NCI-H748 treated with DMSO at 0.1 percent for 48 hours (cell line): Measurements from ENCODE around the gene GSE1.
A peak's percentile ranks its signal among the peaks of the same experiment; 100 is the strongest.
"Not testable (repeated sequence)": the region's sequence is repeated elsewhere in the genome, so short reads cannot be mapped to it uniquely, and the experiment has no call there.

Source experiments
- DNase-seq: peaks from one replicate; lab custom pipeline; 2025; lab: John Stamatoyannopoulos, UW

GSE1 gene

DNA sequence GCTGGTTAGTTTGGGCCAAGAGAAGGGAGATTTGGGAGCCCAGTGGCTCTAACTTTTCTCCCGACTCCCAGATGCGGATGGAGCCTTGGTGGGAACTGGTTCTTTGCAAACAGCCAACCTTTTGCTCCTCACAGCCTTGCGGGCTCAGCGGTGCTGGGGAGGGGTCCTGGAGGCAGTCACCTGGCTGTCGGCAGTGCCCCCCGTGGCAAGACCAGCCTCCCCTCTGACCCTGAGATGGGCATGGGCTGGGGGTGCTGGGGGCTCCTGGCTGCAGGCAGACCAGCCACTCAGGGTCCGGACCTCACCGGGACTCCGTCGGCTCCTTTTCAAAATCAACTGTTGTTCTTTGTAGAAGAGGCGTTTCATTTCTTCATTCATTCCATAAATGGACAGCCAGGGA lies 21.7 kb upstream of the GSE1 start:
- DNase-seq, result no peak

DNA sequence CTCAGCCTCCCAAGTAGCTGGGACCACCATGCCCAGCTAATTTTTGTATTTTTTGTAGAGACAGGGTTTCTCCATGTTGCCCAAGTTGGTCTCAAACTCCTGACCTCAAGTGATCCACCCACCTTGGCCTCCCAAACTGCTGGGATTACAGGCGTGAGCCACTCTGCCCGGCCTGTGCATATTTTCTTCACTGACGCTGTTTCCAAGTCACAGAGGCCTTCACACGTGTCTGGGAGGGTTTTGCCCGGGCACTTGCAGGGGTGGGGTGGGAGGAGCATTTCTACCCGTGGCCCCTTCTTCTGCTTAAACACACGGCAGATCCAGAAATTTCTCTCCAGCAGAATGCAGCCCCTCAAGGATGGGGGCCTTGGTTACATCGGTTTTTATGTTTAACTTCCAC lies 20.8 kb upstream of the GSE1 start:
- not testable (repeated sequence) for DNase-seq

DNA sequence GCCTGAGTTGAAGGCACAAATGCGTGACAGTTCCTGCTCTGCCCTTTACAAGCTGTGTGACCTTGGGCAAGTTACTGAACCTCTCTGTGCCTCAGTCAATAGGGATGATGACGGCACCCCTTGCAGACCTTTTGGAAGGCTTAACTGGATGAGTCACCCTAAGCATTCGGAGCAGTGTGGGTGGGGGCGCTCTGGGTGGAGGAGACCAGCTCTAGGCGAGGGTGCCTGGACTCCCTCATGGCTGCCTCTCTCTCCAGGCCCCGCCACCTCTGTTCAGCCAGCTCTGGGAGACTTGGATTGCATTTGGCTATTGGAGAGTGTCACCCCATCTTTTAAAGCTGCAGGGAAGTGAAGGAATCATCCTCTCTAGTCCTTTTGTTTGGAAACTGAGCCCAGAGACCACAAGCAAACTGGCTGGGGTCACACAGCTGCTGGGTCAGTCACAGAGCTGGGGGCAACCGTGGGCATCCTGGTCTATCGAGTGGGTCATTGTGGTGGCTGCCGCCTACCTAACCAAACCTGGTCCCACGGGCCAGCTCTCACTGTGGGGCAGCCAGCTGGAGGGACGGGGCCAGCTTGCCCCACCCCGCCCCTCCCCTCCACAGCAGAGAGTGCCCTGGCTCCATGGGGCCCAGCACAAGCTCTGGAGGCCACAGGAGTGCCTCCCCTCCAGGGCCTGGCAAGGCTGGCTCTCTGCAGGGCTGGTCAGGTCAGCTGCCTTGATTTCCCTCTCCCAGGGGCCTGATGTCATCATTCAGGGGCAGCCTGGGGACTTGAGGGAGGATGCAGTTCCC lies 20.2 kb upstream of the GSE1 start:
- DNase-seq, result no peak

DNA sequence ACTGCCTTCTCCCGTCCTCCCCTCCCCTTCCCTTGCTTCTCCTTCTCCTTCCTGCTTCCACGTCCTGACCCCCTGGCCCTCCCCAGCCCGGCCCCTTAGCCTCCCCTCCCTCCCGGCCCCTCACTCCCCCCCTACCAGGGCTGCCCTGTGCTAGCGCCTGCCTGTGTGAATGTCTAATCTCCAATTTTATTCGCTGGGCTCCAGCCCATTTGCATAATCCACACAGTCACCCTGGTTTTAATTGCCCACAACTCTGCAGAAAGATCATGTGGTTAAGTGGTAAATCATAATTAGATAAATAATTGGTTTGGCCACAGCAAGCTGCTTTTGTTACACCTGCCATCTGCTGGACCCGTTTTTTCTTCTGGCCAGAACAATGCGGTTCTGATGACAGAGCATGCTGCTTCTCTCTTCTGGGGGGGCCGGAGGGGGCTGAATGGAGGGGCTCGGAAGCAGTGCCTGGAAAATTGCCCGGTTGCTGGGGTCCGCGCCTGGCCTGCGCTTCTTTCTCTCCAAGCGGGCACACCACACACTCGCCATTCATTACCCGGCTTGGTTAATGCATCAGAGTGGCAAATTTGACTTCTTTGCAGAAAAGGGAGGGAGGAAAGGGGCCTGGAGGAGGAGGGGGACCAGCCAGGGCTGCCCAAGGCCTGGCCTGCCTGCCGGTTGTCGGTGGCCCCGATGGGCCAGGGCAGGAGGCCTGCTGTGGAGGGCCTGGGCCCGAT lies 19.5 kb upstream of the GSE1 start:
- peak; percentile 84 for DNase-seq

DNA sequence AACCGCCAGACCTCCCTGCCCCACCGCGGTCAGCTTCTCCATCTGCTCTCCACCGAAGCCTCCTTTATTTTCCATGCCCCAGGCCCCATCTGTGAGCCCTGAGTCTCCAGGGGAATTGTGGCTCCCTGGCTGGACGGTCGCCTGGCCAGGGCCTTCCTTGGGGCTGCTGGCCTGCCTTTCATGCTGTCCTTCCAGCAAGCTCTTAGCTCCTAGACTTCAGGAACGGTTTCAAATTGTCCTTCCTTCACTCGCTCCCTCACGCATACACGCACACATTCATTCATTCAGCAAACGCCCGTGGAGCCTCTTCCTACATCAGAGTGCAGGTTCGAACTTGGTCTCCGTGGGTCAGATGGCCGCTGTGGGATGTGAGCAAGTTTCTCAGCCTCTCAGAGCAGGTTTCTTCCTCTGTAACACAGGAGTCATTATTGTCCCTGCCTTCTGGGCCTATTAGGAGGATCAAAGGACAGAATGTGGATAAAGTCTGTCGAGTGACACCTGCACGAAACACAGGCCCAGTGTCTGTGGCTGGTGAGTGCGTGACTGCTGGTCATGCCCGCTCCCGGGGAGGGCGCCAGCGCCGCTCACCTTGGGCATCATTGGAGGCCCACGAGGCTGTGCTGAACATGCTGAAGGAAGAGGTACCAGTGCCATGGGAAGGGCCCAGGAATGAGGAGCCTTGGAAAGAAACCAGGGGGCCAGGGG lies 18.7 kb upstream of the GSE1 start:
- no peak for DNase-seq

DNA sequence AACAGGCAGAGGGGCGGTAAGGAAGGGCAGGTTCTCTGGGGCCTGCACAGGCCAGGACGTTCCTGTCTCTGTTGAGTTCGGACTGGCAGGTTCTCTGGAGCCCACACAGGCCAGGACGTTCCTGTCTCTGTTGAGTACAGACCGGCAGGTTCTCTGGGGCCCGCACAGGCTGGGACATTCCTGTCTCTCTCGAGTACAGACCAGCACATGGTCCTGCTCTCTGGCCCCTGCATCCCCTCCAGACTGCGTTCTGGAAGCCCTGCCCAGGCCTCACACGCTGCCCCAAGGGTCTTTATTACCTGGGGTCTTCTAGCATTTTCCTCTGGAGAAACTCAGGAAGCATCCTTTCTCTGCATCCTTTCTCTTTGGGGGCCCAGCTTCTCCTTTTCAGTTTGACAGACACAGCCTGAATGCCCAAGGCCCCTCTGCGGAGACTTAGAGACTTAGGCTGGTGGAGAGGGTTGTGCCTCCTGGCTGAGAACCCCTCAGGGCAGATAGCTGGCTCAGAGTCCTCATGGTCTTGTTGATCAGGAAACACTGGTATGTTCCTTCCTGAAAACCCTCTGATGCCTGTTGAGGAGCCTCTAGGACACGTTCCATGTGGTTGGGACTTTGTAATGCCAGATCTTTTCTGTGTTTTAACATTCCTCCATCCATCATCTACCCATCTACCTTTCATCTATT lies 18.0 kb upstream of the GSE1 start:
- DNase-seq, result no peak

DNA sequence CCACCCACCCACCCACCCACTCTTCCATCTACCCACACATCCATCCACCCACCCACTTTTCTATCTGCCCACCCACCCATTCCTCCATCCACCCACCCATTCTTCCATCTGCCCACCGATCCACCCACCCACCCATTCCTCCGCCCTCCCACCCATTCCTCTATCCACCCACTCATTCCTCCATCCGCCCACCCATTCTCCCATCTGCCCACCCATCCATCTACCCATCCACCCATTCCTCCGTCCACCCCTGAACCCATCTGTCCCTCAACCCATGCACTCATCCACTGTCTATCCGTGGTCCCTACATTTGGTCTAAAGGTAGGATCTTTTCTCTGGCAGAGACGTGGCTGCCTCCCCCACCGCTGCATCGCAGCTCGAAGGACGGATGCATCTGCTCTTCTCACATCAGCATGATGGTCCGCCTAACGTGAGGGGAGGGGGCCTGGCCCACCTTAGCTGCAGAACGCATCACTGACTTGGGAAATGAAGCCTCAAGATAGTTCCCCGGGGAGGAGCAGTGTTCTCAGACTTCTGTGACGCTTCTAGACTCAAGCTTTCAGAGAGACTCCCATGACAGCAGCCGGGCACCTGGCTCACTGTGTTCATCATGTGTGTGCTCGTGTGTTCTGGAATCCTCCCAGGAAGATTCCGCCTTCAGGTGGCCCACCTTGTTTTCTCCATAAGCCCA lies 17.2 kb upstream of the GSE1 start:
- no peak for DNase-seq

DNA sequence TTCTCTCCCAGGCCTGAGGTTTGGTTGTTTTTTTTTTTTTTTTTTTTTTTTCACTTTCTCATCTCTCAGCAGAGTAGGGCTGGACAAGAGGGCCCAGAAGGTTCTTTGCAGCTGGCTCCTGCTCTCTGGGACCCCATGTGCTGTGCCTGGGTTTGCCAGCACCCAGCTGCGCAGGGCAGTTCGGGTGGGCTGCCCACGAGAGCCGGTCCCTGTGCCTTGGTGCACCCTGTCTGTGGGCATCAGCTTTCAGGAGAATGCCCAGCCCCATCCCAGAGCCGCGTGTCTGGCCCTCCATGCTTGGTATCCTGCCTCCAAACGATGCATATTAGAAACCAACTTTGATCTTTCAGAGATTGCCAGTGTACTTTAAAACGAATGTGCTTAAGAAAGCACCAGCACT lies 15.0 kb upstream of the GSE1 start:
- DNase-seq, result no peak

DNA sequence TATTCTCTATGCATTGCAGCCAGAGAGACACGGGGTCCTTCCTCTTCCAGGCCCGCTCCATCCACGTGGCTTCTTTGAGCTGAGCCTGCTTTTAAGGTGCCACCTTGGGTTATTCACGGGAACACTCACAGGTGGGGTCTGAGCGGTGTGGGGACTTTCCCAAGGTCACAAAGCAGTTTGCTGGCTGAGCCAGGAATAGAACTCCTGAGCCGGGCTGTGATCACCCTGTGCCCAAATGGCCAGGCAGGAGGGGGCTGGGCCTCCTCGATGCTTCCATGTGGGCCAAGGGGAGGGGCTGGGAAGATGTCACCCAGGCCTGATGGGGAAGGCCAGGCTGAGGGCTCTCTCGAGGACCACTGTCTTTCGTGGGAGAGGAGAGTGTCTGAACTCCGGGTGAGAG lies 13.0 kb upstream of the GSE1 start:
- DNase-seq, result no peak

DNA sequence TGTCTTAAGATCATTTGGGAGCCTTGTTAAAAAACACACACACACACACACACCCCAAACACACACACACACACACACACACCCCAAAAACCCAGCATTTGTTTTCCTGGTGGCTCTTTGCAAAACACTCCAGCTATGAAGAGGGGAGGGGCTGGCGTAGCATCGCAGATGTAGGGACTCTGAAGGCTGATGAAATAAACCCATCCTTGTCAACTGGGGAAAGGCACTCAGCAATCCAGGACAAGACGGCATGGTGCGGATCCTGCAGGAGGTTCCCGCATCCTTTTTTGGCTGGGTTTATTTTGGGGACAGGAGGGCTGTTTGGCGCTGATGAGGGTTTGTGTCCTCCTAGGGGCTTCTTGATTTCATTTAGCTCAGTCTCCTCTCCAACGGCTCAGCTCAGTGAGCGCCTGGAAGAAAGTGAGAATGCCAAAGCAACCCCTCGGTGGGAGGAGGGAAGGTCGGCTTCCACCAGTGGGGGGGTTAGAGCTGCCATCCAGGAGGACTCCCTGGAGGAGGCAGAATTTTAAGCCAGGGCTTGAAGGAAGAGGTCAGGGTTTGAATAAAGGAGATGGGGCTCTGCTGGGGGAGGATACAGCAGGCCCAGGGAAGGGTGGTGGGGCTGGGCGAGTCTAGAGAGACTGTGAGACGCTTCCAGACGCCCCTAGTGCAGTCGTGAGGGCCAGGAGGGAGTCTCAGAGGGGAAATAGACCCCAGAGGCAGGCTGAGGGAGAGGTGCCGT lies 12.4 kb upstream of the GSE1 start:
- DNase-seq, result no peak

DNA sequence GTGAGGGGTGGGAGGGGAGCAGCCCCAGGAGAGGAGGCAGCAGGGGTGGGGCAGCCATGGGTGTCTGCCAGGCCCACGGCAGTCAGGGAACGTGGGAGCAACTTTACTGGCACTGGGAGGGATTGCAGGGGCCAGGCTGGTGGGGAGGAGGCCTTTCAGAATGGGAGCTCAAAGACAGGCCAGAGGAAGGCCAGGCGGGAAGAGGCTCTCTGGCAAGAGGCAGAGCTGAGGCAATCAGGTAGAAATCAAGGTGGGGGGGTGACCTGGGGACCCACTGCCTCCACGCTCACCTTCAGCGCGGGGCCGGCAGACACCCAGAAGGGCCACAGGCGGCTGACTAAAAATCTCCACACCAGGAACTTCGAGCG lies 11.9 kb upstream of the GSE1 start:
- DNase-seq, result no peak

DNA sequence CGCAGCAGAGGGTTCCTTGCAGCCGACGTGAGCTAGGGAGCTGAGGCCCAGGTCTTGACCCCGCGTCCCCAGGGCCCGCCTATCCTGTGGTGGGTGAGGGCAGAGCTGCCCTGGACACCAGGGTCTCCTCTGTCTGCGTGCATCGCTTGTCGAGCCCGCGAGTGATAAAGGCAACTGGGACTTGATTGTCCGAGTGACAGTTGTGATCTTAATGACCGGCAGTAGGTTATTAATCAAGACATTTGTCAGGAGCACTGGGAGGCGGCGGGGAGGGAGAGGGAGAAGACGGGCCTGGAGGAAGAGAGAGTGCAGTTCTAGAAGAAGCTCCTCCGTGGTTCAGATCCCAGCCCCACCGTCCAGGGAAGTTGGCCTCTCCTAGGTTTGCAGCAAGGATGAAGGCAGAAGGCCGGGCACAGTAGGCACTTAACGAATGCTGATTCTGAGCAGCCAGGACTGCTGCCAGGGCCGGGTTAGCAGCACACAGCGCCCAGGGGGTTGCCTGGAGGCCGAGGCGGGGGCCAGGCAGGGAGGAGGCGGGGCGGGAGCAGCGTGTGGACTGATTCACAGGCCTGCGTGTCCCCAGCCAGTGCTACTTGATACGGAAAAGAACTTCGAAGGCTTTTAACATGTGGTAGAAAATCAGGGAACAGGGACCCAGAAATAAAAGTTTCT lies 11.3 kb upstream of the GSE1 start:
- no peak for DNase-seq

DNA sequence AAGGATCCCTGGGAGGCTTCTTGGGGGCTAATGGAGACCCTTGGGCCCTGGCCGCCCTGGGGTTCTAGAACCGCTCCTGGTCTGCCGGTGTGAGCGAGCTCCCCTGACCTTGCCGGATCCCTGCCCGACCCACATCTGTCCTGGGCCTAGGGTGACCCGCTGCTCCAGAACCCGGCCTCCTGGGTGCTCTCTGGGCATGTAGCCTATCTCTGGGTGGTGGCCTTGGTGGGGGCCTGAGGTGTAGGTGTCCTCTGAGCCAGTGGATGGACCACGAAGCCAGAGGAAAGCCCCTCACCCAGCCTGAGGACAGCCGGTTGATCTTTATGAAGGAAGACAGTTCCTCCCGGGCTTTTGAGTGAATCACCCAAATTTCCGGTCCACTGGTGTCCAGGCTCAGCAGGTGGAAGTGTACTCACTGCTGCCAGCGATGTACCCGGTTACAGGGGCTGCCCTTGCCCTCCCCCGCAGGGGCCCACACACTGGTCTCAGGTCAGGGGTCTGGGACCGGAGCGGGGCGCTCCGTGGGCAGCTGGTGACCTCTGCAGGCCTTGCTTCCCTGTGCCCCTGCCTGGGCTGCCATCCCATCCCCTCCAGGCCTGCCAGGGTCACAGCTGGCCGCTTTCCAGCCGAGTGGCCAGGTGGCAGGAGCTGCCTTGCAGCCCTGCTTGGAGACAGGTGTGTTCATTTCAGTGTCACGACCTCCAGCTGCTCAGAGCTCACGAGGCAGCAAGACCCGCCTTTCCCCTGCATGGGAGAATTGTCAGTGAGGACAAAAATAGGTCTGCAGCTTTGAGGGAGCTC lies 10.5 kb upstream of the GSE1 start:
- peak; percentile 2 for DNase-seq

DNA sequence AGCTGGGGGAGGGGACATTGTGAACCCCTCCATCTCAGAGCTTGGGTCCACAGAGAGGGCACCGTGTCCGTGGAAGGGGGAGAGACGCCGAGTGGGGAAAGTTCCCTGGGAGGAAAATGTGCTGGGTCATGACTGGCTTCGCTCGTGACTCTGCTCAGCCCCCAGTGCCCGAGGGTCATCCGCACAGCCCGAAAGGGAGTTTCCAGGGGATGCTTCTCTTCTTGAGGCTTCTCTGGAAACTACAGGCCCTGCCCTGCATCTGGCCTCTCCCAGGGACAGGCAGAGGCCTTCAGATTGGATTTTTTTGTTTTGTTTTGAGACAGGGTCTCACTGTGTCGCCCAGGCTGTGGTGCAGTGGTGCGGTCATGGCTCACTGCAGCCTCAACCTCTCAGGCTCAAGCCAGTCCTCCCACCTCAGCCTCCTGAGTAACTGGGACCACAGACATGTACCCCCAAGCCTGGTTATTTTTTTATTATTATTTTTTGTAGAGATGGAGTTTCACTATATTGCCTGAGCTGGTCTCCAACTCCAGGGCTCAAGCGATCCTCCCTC lies 9.8 kb upstream of the GSE1 start:
- DNase-seq, result no peak

DNA sequence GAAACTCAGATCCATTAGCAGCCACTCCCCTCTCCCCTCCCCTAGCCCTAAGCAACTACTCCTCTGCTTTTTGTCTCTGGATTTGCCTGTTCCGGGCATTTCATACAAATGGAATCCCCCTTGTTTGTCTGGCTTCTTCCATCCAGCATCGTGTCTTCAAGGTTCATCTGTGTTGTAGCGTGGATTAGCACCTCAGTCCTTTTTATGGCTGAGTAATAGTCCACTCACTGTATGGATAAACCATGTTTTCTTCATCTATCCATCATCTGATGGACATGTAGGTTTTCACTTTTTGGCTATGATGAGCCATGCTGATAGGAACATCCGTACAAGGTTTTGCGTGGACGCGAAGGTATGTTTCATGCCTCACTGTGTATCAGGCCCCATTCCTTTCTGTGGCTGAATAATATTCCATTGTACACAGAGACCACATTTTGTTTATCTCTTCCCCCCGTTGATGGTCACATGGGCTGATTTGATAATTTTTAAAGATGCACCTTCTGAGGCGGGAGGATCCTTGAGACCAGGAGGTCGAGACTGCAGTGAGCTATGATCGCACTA lies 8.9 kb upstream of the GSE1 start:
- DNase-seq, result no peak

DNA sequence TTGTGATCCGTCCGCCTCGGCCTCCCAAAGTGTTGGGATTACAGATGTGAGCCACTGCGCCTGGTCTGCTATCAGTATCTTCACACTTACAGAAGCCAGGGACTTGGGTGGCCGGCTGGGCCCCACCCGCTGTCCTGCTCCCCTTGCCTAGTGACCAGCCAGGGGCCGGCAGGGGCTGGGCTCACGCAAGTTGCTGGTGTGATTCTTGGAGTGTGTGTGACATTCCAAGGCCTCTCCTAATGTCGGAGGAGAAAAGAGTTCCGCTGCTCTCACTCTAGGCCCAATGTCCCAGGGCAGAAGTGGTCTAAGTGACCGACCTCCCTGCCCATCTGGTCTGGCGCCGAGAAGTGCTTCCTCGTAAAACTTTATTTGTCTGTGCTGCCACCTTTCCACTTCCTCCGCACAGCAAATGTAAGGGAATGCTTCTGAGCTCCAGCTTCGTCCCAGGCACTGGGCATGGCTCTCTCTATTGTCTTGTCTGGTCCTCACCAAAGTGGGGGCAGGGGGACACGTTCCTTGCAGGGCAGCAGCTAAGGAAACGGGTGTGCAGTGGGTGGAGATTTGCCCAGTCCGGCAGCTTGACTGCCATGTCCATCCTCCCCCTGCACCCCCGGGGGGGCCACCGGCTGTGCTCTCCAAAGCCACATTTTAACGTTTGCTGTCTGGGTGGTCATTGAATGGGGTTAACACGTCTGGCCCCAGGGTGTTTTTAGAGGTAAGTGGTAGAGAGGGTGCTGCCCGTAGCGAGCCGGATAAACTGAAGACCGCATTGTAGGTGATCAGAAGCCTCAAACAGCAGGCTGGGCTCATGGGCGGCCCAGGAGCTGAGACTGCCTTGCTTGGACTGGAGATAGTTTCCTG lies 7.8 kb upstream of the GSE1 start:
- no peak for DNase-seq

DNA sequence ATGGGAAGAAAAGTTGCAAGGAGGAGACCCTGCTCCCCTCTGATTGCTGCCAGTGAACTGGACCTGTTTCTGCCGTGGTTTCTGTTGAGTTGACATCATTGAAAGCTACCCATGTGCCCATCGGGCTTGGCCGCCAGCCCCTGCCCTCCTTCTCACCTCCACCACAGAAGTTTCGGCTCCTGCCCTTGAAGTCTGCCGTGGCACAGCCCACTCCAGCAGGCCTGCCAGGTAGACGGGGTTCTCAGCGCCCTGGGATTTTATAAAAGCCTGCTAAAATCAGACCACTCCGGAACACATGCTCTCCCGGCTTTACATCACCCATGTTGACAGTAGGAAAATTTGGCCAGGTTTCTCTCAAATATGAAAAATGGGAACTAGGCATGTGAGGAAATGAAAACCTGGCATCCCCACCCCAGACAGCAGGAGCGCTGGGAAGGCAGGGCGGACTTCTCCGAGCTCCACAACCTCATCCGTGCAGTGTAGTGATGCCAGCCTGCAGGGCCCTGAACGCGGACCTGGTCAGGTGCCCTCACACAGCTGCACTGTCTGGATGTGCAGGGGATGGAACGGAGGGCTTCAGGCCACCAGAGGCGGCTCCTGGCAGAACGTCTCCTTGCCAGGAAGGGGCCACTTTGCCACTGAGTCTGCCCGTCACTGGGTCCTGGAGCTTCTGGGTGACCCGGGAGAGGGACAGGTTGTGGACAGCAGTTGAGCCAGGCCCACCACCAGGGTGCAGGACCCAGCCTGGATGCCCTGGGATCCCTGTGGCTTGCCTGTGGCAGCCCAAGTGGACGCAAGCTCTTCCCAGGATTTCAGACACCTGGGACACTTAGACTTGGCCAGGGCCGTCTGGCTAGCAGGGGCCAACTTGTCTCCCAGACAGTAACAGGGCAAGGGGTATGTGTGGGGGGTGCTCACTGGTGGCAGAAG lies 6.9 kb upstream of the GSE1 start:
- DNase-seq, result no peak
